Fibroblast of lung (primary cell): ENCODE results near the gene MAMDC4.

Source experiments
- EZH2 ChIP-seq: IDR thresholded peaks from 2 replicates; pipeline ENCODE4 v1.5.1; 2012; ENCODE audit warnings: low read length, control low read depth, mild to moderate bottlenecking; ENCODE audit errors: missing control alignments
- TF ChIP-seq, protein P1 (sequence below), 2 donors: IDR thresholded peaks in 1 of 2; conservative IDR thresholded peaks in 1 of 2; 1 replicate in 1 of 2; 2 replicates in 1 of 2; pipeline ENCODE4 v1.5.1; 2011 to 2012; ENCODE audit warnings: low read length in 2 of 2, control low read depth in 1 of 2, inconsistent platforms in 1 of 2, low read depth in 1 of 2, mild to moderate bottlenecking in 1 of 2

DNA sequence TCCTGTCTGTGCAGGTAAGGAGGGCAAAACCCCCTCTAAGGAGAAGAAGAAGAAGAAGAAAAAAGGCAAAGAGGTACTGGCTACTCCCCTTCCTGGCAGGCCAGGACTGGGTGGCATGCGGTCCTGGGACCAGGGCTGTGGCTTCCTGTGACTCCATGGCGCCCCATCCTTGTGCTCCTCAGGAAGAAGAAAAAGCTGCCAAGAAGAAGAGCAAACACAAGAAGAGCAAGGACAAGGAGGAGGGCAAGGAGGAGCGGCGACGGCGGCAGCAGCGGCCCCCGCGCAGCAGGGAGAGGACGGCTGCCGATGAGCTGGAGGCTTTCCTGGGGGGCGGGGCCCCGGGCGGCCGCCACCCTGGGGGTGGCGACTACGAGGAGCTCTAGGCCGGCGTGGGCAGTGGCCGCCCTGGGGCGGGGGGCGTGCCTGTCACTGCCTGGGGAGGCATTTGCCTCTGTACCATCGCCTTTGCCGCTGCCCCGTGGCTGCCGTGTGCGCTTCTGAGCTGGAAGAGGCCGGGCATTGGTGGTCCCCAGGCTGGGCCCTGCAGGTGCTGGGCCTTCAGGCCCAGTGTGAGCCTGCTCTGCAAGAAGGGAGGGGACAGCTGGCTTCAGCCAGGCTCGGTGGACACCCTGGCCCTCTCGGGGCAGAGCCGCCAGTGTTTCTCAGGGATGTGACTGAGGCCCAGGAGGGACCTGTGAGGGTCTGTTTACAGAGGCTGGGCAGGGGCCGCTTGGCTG is 11.8 kb upstream of the MAMDC4 start:
- TF ChIP-seq, protein P1, sequence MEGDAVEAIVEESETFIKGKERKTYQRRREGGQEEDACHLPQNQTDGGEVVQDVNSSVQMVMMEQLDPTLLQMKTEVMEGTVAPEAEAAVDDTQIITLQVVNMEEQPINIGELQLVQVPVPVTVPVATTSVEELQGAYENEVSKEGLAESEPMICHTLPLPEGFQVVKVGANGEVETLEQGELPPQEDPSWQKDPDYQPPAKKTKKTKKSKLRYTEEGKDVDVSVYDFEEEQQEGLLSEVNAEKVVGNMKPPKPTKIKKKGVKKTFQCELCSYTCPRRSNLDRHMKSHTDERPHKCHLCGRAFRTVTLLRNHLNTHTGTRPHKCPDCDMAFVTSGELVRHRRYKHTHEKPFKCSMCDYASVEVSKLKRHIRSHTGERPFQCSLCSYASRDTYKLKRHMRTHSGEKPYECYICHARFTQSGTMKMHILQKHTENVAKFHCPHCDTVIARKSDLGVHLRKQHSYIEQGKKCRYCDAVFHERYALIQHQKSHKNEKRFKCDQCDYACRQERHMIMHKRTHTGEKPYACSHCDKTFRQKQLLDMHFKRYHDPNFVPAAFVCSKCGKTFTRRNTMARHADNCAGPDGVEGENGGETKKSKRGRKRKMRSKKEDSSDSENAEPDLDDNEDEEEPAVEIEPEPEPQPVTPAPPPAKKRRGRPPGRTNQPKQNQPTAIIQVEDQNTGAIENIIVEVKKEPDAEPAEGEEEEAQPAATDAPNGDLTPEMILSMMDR (conservative IDR thresholded peaks at IDR 0.05 in 1 of 2, IDR thresholded peaks at IDR 0.05 in 1 of 2; ENCODE audit: low read depth in 1 of 2, low read length in 2 of 2), result no peak
- no peak for TF ChIP-seq EZH2
